Activated CD4-positive, CD25-positive, alpha-beta regulatory T cell (primary cell): Measurements from ENCODE around the gene CPED1.
"Not testable (repeated sequence)": the region's sequence is repeated elsewhere in the genome, so short reads cannot be mapped to it uniquely, and the experiment has no call there.

ENCODE experiments used
- DNase-seq, 4 experiments: peaks; one replicate each; lab custom pipeline; 2025; lab: John Stamatoyannopoulos, UW

CPED1 gene

GRCh38 chr7:121041516-121042148 is 53.1 kb downstream of the CPED1 start:
- no peak for DNase-seq

DNA sequence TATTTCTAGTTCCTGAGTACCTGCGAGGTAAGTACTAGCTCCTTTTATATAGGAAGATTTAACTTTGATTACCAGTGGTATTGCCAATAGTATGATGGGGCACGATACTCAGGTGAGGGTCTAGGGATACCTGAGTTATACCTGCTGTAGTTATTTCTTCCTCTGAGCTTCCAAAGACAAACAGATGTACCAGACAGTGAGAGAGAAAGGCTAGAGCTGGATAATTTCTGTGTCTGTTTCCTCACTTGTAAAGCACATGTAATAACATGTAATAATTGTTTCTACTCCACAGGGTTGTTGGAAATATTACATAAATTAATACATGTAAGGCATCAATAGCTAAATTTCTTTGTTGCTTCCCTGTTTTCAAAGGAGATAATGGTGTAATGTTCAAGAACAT is 53.7 kb downstream of the CPED1 start:
- DNase-seq = no peak

- no peak for DNase-seq
Measured at GRCh38 chr7:121042899-121043298, 54.4 kb downstream of the CPED1 start.

DNA sequence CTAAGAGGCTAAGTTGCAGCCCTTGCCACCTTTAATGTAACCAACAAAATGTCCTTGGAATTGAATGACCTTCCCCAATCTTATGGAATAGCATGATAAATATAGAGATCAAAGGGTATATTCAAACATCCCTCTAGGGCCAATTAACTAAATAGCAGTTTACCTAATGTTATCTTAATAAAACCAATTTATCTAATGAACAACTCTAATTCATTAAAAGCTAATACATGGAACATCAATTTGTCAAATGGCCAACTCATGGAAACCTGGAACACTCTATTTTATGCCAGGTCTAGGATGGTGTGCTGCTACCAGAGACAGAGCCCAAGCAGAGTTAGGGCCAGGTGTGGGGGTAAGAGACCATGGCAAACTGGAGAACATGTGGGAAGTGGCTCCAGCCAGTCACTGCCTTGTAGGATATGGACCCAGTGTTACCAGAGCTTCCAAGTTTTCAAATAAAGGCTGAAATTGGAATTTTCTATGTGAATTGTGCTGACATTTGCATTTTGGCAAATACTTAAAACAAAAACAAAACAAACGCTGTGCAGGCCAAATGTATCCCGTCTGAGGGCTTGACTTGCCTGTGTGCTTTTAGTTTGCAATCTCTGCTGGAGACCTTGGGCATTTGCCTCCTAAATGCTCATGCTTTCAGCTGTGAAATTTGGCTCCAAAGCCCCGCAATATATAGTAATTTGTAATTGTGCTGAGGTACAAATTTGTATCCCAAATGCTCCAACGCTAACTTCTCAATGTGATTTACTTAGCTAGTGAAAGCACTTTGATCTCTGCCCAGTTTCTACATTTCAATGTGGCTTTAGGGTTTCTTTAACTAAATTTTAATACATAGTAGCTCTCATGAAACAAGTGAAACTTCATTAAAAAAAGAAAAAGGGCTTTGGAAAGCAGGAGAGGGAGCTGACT is 55.1 kb downstream of the CPED1 start:
- DNase-seq = no peak

- DNase-seq = no peak
Measured at GRCh38 chr7:121045090-121045489, 56.6 kb downstream of the CPED1 start.

DNA sequence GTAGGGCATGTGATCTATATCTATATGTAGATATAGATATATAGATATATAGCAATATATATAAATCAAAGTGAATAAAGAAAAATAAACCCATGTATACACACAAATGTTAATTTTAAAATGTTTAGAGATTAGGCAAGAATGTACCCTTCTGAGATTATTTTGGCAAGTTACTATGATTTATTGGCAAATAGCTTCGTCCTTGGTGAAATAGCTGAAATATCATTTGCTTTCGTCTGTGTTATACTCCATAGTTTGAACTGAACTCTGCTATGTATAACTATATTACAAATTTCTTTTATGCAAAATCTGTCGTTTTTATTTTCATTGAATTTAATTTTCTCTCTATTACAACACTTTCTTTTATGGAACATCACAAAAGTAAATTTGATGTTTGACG is 57.5 kb downstream of the CPED1 start:
- no peak for DNase-seq

GRCh38 chr7:121046893-121047468 is 58.5 kb downstream of the CPED1 start:
- DNase-seq = no peak

DNA sequence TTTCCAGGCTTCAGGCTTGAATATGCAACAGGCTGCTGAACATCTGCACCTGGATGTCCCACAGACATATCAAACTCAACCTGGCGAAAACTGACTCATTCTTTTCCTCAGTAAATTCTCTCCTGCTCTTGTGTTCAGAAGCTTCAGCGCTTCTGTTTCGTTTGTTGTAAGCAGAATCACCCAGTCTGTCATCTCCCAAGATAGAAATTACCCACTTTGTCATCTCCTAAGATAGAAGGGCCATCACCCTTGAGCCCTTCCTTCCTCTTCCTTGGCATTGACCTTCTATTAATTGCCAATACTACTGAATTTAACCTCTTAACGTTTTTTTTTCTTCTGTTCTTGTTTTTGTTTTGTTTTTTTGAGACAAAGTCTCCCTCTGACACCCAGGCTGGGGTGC is 59.7 kb downstream of the CPED1 start:
- no peak for DNase-seq

GRCh38 chr7:121049028-121049791 is 60.7 kb downstream of the CPED1 start:
- no peak for DNase-seq

- no peak for DNase-seq
Measured at GRCh38 chr7:121049897-121050296, 61.4 kb downstream of the CPED1 start.

DNA sequence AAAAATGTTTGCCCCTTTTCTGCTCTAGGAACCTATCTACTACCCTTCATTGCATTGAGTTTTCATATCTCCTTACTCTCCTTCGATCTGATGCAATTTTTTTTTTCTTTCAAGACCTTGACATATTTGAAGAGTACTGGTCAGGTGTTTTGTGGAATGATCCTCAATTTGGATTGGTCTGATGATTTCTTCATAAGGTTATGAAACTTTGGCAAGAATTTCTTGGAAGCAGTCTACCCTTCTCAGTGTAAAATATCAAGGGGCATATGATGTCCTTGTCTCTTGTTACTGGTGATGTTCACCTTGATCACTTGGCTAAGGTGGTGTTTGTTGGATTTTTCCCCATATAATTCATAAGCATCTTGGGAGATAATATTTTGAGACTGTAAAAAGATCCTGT is 64.7 kb downstream of the CPED1 start:
- no peak for DNase-seq

DNA sequence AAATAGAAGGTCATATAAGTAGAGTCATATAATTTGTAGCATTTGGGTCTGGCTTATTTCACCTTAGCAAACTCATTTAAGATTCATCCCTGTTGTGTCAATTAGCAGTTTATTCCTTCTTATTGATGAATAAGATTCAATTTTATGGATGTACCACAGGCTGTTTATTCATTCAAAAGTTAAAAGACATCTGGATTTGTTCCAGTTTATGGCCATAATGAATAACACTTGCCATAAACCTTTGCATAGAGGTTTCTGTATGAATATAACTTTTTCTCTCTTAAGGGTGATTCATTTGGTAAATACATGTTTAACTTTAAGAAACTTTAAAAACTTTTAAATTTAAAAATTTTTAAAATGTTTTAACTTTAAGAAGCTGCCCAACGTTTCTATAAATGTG is 66.4 kb downstream of the CPED1 start:
- DNase-seq = no peak

GRCh38 chr7:121057878-121058277 is 69.4 kb downstream of the CPED1 start:
- DNase-seq = no peak

GRCh38 chr7:121058975-121059374 is 70.5 kb downstream of the CPED1 start:
- DNase-seq = no peak

DNA sequence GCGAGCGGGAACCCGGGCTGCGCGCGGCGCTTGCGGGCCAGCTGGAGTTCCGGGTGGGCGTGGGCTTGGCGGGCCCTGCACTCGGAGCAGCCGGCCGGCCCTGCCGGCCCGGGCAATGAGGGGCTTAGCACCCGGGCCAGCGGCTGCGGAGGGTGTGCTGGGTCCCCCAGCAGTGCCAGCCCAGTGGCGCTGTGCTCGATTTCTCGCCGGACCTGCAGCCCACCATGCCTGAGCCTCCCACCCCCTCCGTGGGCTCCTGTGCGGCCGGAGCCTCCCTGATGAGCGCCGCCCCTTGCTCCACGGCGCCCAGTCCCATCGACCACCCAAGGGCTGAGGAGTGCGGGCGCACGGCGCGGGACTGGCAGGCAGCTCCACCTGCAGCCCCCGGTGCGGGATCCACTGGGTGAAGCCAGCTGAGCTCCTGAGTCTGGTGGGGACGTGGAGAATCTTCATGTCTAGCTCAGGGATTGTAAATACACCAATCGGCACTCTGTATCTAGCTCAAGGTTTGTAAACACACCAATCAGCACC is 71.5 kb downstream of the CPED1 start:
- not testable (repeated sequence) for DNase-seq

GRCh38 chr7:121061677-121062582 is 73.4 kb downstream of the CPED1 start:
- no peak for DNase-seq

DNA sequence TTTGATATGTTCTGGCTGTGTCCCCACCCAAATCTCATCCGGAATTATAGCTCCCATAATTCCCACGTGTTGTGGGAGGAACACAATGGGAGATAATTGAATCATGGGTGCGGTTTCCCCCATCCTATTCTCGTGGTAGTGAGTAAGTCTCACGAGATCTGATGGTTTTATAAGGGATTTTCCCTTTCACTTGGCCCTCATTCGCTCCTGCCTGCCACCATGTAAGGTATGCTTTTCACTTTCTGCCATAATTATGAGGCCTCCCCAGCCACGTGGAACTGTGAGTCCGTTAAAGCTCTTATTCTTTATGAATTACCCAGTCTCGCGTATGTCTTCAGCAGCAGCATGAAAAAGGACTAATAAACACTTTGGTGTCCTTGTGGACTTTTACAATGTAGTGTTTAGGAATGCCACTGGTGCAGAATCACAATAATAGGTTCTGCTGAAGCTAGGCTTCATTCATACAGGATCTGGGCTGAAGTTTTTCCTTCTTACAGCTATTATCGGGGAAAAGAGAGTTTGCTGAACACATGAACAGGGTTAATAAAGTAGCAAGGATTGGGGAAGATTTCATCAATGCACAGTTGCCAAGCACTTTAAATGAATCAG is 74.3 kb downstream of the CPED1 start:
- no peak for DNase-seq

DNA sequence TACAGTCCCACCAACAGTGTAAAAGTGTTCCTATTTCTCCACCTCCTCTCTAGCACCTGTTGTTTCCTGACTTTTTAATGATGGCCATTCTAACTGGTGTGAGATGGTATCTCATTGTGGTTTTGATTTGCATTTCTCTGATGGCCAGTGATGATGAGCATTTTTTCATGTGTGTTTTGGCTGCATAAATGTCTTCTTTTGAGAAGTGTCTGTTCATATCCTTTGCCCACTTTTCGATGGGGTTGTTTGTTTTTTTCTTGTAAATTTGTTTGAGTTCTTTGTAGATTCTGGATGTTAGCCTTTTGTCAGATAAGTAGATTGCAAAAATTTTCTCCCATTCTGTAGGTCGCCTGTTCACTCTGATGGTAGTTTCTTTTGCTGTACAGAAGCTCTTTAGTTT is 79.2 kb downstream of the CPED1 start:
- not testable (repeated sequence) for DNase-seq

DNA sequence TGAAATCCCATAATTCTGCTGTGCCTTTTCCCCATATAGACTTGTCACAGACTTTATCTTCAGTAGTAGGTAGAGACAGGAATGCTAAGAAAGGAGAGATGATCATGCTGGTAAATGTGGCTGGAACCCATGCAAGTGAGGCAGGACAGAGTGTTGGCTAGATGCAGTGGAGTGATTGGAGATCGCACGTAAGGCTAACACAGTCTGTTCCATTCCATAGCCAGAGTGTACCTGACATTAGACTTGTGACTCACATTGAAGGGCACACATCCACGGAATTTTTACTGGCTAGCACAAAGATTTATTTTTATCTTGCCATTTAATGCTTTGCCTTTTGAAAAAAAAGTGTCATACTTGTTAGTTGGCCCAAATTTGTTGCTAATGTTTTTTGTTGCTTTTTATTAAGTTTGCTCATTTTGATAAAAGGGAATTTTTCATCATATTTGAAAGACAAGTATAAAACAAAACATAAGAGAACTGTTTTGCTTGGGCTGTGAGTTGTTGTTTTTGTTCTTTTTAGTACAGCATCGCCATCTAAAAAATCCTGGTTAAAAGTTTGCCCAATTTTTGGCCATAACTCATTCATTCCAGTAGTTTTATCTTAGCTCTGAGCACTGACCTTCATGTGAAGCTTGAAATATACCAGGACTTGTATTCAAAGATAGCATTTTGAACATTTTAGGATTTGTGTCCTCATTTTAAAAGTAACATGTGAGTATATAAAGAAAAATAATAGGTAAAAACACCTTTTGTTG is 81.0 kb downstream of the CPED1 start:
- no peak for DNase-seq

DNA sequence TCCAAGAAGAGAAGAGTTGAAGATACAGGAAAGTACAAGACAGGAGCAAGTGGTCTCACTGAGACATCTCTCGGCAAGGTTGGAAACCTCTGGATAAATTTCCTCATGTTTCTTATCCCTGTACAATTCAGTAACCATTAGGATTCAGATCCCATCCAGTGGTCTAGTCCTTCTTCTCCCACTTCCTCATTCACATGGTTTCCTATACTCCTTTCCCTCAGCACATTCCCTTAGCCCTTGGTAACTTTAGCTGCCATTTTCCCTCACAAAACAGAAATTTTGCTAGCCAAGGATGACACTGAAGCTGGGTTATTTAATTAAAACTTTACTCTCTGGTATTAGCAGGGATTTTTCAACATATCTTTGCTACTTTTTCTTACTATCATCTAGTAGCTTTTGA is 82.6 kb downstream of the CPED1 start:
- DNase-seq = no peak
